NCI-H748 (cell line): Measurements from ENCODE around the gene PDZD8.
A peak's percentile ranks its signal among the peaks of the same experiment; 100 is the strongest.
"Not testable (repeated sequence)": the region's sequence is repeated elsewhere in the genome, so short reads cannot be mapped to it uniquely, and the experiment has no call there.

Source experiments
- DNase-seq: peaks from one replicate; lab custom pipeline; 2025; ENCODE audit not compliant: unreplicated experiment; lab: John Stamatoyannopoulos, UW

PDZD8 gene

GRCh38 chr10:117300671-117301070, 74.6 kb downstream of the PDZD8 start:
- no peak for DNase-seq

- no peak for DNase-seq
Observed at GRCh38 chr10:117299435-117299834, 75.8 kb downstream of the PDZD8 start.

GRCh38 chr10:117298219-117298618, 77.0 kb downstream of the PDZD8 start:
- DNase-seq, result no peak

- no peak for DNase-seq
Observed at GRCh38 chr10:117294735-117295134, 80.5 kb downstream of the PDZD8 start.

- DNase-seq, result no peak
Observed at GRCh38 chr10:117294039-117294645, 81.1 kb downstream of the PDZD8 start.

GRCh38 chr10:117290872-117291271, 84.4 kb downstream of the PDZD8 start:
- DNase-seq, result not testable (repeated sequence)

- no peak for DNase-seq
Observed at GRCh38 chr10:117284716-117285494, 90.3 kb downstream of the PDZD8 start.

- DNase-seq, result no peak
Observed at GRCh38 chr10:117277675-117278074, 97.6 kb downstream of the PDZD8 start.

GRCh38 chr10:117275121-117275520, 100.1 kb downstream of the PDZD8 start:
- DNase-seq, result no peak

- DNase-seq, result no peak
Observed at GRCh38 chr10:117274509-117274908, 100.7 kb downstream of the PDZD8 start.

GRCh38 chr10:117273980-117274379, 101.3 kb downstream of the PDZD8 start:
- no peak for DNase-seq

GRCh38 chr10:117272195-117273076, 102.8 kb downstream of the PDZD8 start:
- no peak for DNase-seq

- DNase-seq, result no peak
Observed at GRCh38 chr10:117271427-117271826, 103.8 kb downstream of the PDZD8 start.

- DNase-seq, result no peak
Observed at GRCh38 chr10:117268907-117269306, 106.3 kb downstream of the PDZD8 start.

- DNase-seq, result no peak
Observed at GRCh38 chr10:117268258-117268657, 107.0 kb downstream of the PDZD8 start.

GRCh38 chr10:117266812-117267211, 108.4 kb downstream of the PDZD8 start:
- no peak for DNase-seq

- no peak for DNase-seq
Observed at GRCh38 chr10:117266400-117266799, 108.8 kb downstream of the PDZD8 start.

GRCh38 chr10:117264782-117265181, 110.5 kb downstream of the PDZD8 start:
- DNase-seq, result peak; percentile 86

- DNase-seq, result no peak
Observed at GRCh38 chr10:117262903-117263293, 112.3 kb downstream of the PDZD8 start.

- no peak for DNase-seq
Observed at GRCh38 chr10:117262291-117262902, 112.8 kb downstream of the PDZD8 start.

- DNase-seq, result no peak
Observed at GRCh38 chr10:117261501-117261900, 113.7 kb downstream of the PDZD8 start.
